HG03103 (cell line): Measurements from ENCODE around the gene SRSF9.
"Not testable (repeated sequence)": the region's sequence is repeated elsewhere in the genome, so short reads cannot be mapped to it uniquely, and the experiment has no call there.

Experiments
- ATAC-seq: cut with Tn5 transposase; IDR thresholded peaks from one replicate; pipeline ENCODE4 v1.9.1; 2021; ENCODE audit warnings: low read depth; ENCODE audit not compliant: unreplicated experiment

The SRSF9 gene

DNA sequence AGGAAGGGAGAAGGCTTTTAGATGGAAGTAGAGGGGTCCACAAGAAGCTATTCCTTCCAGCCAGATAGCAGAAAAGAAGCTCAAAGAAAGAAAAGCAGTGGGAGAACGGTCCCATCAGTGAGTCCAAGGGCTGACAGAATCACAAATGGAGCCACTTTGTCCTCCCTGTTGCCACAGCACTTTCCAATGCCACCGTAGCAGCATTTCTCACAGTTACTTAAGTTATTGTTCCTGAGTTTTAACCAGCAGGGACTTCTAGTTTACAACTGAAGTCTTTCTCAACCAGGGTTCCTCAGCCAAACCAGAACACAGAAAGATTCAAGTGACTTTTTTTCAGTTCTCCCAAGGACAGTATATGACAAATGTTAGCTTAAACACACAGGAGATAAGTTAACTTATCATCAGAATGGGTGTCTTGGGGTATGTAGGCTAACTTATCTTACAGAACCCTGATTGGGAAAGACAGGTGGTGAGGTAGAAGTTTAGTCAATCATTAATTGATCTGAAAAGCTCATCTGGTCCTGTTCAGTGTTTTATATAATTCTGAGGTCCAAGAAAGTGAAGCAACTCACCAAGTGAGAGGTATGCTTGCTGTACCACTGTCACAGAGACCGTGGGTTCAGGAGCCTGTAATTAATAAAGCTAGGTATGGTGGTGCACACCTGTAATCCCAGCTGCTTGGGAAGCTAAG, 16.3 kb downstream of the SRSF9 start:
- ATAC-seq = no peak

DNA sequence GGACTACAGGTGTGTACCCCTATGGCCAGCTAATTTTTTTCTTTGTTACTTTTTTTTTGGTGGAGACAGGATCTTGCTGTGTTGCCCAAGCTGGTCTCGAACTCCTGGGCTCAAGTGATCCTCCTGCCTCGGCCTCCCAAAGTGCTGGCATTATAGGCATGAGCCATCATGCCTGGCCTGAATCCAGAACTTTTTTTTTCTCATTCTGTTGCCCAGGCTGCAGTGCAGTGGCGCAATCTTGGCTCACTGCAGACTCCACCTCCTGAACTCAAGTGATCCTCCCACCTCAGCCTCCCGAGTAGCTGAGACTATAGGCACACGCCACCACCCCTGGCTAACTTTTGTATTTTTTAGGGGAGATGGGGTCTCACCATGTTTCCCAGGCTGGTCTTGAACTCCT, 17.0 kb downstream of the SRSF9 start:
- not testable (repeated sequence) for ATAC-seq

DNA sequence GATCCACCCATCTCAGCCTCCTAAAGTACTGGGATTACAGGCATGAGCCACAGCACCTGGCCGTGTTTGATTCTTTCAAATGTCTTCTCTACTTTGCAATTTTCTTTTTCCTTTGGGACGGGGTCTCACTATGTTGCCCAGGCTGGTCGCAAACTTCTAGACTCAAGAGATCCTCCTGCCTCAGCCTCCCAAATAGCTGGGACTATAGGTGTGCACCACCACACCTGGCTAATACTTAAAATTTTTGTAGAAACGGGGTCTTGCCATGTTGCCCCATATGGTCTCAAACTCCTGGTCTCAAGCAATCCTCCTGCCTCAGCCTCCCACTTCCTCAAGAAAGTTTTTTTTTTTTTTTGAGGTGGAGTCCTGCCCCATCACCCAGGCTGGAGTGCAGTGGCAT, 21.6 kb downstream of the SRSF9 start:
- ATAC-seq = no peak

DNA sequence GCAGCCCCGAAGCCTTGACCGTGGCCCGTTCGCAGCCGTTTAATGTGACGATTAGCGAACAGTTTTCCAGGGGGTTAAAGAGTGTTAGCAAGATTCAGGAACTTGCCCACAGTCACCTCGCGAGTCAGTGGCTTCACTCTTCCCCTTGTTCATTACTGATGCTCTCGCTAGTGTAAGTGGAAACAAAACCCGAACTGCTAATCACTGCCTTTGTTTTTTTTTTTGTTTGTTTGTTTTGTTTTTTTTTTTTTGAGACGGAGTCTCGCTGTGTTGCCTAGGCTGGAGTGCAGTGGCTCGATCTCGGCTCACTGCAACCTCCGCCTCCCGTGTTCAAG, 22.7 kb downstream of the SRSF9 start:
- not testable (repeated sequence) for ATAC-seq

DNA sequence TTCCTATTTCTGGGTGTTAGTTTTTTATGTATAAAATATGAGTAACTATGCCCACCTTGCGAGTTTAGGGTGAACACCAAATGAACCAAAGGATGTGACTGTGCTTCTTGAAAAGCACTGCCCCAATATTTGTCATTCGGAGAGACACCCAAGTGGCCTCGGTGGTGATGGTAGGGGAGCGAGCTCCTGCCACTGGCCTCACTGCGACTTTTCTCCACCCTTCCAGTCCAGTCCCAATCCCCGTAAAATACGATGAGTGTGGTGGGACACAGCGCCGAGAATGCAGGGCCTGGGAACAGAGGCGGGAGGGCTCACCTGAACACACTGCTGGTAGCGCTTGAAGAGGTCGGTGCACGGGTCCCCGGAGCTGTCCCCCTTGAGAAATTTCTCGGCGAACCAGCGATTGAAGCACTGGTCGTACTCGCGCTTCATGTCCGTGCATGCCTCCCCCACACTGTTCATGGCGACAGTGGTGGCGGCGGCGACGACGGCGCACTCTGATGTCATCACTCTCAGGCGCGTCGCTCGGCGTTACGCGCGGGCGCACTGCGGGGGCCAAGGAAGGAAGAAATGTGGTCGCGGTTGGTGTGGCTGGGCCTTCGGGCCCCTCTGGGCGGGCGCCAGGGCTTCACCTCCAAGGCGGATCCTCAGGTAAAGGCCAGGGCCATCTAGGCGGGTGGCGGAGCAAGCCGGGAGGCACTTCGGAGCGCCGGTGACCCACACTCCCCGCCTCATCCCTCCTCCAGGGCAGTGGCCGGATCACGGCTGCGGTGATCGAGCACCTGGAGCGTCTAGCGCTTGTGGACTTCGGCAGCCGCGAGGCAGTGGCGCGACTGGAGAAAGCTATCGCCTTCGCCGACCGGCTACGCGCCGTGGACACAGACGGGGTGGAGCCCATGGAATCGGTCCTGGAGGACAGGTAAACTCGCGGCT, 23.4 kb downstream of the SRSF9 start, which contains the start of the genes GATC and TRIAP1:
TSS of gene GATC (plus strand) at position 534 of the 933 bp plus-strand sequence. CDS start at position 571, 37 bp downstream.
TSS of gene TRIAP1 (minus strand) at position 474 of the 933 bp plus-strand sequence. CDS start at position 462, 12 bp downstream.
- peak; percentile 74 for ATAC-seq

DNA sequence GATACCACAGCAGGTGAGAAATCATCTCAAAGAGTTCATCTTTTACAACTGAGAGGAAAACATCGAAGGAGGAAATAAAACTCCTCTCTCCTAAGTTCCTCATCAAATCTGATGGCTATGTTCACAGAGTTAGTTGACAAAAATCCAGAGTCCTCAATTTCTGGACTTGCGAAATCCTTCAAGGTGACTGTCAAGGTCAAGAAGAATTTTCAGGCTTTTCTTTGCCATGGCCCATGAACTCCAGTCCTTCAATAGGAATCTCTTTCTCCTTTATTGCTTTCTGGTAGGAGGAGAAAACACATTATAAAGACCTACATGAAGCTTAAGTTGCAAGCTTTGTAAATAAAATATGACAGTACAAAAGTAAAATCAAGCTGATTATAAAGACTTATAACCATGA, 24.9 kb downstream of the SRSF9 start:
- no peak for ATAC-seq

DNA sequence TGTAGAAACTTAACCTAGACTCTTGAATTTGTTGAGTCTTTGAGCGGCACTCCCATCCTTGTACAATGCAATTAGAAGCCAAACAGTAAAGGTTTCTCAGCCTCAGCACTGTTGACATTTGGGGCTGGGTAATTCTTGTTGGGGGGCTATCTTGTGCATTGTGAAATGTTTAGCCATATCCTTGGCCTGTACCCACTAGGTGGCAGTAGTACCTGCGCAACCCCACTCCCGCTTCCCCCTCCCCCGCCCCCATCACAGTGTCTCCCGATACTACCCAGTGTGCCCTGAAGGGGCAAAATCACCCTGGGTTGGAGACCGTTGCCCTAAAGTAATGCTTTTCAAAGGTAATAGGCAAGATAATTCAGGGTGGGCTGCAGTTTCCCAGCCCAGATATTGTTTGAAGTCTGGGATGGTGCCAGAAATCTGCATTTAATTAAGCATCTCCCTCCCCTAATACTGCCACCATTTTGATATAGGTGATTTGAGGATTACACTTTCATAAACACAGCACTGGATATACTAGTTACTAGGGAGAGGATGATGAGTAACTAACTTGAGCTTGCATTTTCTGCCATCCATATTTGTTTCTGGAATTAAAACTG, 29.8 kb downstream of the SRSF9 start:
- ATAC-seq = no peak

DNA sequence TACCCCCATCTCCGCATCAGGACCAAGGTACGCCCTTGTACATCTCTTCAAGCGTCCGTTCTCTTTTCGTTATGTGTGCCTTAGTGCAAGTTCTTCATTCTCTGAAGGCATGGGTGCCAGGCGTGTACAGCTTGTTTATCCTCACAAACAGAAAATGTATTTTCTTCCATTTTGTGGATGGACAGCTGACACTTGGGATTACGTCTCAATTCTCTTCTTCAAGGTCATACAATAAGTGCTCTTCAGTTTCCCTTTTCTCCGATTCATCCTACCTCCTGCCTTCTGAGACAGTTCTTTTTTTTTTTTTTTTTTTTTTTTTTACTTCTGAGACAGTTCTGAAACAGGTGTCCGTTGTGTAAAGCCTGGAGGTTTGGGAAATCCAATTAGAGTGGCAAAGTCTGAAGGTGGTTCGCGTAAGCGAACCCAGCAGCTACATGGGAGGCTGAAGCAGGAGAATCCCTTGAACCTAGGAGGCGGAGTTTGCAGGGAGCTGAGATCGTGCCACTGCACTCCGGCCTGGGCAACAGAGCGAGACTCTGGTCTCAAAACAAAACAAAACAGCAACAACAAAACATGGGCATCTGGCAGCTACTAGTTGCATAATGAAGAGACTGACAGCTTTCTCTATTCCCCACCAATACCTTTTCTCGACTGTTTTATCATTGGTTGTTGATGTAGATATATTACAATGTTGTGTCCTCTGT, 30.9 kb downstream of the SRSF9 start:
- no peak for ATAC-seq

DNA sequence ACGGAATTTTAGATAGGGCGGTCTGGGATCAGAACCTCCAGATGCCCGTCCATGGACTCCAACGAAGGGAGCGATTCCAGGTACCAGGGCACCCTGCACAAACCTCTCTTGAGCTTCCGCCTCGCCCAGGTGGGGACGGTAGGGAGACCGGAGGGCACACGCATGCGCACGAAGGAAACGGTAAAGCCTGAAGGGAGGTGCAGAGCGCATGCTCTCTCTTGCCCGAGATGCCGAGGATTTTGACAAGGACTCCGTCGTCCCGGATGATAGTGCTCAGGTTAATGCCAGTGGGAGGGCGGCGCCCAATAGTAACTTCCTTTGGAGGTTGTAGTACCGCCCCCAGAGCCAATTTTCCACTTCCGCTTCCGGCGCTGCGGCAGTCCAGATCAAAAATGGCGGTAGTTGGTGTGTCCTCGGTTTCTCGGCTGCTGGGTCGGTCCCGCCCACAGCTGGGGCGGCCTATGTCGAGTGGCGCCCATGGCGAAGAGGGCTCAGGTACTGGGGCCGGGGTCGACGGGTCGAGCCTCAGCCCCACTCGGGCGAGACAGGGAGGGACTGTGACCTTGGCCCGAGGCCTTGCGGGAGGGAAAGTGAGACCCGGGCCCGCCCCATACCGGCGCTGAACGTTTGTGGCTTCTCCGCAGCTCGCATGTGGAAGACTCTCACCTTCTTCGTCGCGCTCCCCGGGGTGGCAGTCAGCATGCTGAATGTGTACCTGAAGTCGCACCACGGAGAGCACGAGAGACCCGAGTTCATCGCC, 31.6 kb downstream of the SRSF9 start, which contains the start of gene COX6A1:
TSS of gene COX6A1 (plus strand) at position 379 of the 760 bp plus-strand sequence. CDS start at position 393, 14 bp downstream.
- peak; percentile 92 for ATAC-seq

DNA sequence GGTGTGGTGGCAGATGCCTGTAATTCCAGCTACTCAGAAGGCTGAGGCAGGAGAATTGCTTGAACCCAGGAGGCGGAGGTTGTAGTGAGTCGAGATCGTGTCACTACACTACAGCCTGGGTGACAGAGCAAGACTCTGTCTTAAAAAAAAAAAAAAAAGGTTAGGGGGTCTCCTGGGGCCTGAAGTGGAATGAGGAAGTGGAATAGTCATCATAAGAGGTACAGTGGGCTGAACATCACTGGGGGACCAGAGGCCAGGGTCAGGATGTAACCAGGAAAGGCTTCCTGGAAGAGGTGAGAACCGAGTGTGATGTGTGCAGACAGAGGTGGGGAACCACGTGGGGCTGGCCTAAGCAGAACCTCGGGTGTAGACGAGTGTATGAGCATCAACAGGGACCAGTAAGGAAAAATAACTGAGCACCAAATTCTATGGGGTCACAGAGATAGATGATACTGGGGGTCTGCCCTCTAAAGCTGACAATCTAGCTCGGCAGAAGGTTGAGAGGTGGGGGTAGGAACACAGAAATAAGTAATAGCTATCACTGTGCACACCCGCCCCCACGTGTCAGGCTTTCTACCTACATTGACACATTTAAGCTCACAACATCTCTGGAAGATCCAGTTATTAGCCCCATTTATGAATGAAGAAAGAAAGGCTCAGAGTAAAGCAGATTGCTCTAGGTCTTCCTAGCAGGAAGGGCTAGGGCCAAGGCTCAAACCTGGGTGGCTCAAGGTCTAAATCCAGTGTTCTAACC, 36.6 kb downstream of the SRSF9 start:
- no peak for ATAC-seq

DNA sequence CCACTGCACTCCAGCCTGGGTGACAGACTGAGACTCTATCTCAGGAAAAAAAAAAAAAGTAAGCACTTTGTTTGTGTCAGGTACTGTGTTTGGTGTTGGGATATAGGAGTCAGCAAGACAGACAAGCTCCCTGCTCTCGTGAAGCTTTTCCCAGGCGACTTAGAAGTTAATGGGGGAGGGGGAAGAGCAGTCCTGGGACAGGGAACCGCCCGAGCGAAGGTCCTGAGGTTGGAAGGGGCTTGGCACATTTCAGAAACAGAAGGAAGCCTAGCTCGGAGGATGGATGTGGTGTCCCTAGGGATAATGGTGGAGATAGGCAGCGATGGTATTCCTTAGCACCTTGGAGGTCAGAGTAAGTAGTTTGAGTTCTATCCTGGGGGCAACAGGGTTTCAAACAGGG, 40.2 kb downstream of the SRSF9 start:
- ATAC-seq = no peak

DNA sequence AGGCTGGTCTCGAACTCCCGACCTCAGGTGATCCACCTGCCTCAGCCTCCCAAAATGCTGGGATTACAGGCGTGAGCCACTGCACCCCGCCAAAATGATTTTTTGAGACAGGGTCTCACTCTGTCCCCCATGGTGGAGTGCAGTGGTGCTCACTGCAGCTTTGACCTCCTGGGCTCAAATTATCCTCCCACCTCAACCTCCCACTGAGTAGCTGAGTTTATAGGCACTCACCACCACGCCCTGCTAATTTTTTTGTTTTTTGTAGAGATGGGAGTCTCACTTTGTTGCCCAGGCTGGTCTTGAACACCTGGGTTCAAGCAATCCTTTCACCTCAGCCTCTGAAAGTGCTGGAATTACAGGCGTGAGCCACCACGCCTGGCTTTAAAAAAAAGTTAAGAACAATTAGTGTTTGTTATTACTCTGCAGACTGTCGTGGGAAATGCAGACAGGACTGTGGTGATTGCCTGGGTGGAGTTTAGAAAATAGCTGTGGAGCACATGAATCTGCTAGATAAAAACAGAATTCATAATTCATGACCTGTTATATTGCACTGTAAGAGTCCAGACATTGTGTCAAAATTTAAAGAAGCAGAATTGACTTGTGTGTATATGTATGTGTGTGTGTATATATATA, 40.8 kb downstream of the SRSF9 start:
- ATAC-seq = no peak

DNA sequence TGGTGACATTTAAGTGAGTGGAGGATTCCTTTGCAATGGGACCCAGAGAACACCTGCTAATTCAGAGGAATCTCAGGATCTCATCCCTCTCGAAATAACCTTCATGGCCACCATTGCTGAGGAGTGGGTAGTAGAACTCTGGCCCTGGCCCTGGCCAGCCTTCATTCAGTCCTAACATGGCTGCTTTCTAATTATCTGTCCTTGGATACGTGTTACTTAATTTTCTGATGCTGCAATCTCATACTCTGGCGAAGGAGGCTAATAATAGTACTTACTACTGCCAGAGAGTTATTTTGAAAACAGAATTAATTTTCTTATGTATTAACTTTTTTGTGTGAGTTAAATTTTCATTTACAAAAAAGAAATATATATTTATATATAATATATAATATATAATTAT, 43.8 kb downstream of the SRSF9 start:
- ATAC-seq = no peak

DNA sequence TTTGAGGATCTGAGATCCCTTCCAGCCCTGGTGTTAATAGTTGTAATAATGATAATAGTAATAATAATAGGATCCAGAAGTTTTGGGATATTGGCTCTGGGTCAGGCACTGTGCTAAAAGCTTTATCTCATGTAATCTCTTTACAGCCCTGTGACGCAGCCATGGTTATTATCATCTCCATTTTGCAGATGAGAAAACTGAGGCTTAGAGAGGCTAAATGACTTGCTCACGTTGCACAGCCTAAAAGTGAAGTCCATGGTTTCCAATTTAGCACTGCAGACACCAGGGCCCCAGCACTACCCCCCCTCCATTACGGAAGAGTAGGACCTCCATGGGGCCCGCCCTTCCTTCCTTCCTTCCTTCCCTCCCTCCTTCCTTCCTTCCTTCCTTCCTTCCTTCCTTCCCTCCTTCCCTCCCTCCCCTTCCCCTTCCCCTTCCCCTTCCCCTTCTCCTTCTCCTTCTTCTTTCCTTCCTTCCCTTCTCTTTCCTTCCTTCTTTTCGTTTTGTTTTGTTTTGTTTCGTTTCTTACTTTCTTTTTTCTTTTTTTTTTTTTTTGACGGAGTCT, 46.6 kb downstream of the SRSF9 start:
- ATAC-seq = no peak

DNA sequence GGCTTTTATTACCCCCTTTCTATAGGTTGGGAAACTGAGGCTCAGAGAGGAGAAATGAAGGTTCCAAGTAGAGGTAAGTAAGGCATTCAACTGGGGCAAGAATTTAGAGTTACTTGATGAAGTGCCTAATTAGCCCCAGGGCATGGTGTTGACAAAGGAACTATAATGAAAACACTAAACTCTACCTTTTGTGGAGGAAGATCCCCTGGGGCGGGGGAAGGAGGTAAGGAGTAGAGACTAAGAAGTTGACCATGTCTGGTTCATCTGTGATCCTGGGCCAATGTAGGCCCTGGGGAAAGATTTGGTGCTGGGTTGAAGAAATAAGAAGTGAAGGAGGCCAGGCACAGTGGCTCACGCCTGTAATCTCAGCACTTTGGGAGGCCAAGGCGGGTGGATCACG, 47.8 kb downstream of the SRSF9 start:
- no peak for ATAC-seq

DNA sequence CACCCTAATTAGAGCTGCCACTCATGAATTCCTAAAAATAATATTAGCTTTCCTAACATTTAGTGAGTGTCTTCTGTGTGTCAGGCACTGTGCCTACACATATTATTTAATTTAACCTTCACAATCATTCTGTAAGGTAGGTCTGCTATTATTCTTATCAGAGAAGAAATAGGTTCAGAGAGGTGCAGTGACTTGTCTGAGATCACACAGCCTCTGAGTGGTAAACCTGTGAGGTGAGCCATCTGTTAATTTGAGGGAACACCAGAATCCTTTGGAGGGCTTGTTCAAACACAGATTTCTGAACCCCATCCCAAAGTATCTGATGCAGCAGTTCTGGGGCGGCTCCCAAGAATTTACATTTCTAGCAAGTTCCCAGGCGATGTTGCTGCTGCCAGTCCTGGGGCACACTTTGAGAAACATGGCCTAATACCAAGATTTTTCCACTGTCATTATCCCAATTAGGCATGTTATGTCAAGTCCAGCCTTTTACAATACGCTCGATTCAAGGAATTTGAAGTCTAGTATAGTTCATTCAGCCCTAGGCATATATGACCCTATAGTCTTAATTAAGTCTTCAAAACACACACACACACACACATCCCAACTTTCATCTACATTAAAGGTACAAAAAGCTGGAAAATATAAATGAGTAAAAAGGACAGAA, 51.5 kb downstream of the SRSF9 start:
- ATAC-seq = no peak

DNA sequence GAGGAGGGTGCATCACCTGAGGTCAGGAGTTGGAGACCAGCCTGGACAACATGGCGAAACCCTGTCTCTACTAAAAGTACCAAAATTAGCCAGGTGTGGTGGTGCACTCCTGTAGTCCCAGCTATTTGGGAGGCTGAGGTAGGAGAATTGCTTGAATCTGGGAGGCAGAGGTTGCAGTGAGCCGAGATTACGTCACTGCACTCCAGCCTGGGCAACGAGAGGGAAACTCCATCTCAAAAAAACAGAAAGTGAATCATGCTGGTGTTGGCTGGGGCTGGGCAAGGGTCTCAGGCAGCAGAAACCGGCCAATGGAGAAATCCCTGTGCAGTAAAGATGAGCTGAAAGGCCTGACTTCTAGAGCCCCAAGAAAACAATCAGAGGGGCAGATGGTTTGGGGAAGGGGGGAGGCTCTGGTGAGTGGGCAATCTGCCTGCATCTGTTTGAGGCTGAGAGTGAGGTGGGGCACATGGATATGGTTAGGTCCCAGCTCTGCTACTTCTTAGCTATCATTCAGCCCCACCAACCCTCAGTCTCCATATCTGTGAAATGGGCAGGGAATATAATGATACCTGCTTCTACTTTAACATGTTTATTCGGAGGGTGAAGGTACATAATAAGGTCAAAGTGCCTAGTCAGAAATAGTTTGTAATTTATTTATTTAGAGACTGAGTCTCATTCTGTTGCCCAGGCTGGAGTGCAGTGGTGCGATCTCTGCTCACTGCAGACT, 52.9 kb downstream of the SRSF9 start:
- no peak for ATAC-seq
